Smooth muscle cell (in vitro differentiated cells): ENCODE measurements around the gene OPCML. TPM values are rescaled to one million over a fixed set of nuclear protein-coding genes. Genes with fewer than 3 reads are reported as not detected.

Experiments used
- DNase-seq: peaks from one replicate; lab custom pipeline; 2025; ENCODE audit not compliant: unreplicated experiment; lab: John Stamatoyannopoulos, UW
- H2AFZ ChIP-seq: fragments of 200-600 bp; sonication (generic); 2 replicates; pipeline ENCODE4 v1.6.0; 2016; ENCODE audit warnings: antibody characterized with exemption, low read depth, mild to moderate bottlenecking
- H3F3A ChIP-seq: fragments of 200-600 bp; sonication (generic); 2 replicates; pipeline ENCODE4 v1.6.0; 2017; ENCODE audit warnings: antibody characterized with exemption, low read depth
- H3K27ac ChIP-seq: fragments of 200-600 bp; sonication (generic); 2 replicates; pipeline ENCODE4 v1.5.1; 2016; ENCODE audit warnings: low read depth, mild to moderate bottlenecking
- H3K27me3 ChIP-seq: fragments of 200-600 bp; sonication (generic); 2 replicates; pipeline ENCODE4 v1.6.1; 2016; ENCODE audit warnings: low read depth, mild to moderate bottlenecking
- H3K36me3 ChIP-seq: fragments of 200-600 bp; sonication (generic); 2 replicates; pipeline ENCODE4 v1.5.1; 2016; ENCODE audit warnings: low read depth
- H3K4me1 ChIP-seq: fragments of 200-600 bp; sonication (generic); 2 replicates; pipeline ENCODE4 v1.5.1; 2016; ENCODE audit warnings: low read depth
- H3K4me2 ChIP-seq: fragments of 200-600 bp; sonication (generic); 2 replicates; pipeline ENCODE4 v1.6.0; 2016; ENCODE audit warnings: mild to moderate bottlenecking
- H3K4me3 ChIP-seq: fragments of 200-600 bp; sonication (generic); 2 replicates; pipeline ENCODE4 v1.5.1; 2016; ENCODE audit warnings: mild to moderate bottlenecking
- H3K79me2 ChIP-seq: fragments of 200-600 bp; sonication (generic); 2 replicates; pipeline ENCODE4 v1.6.0; 2016; ENCODE audit warnings: low read depth, mild to moderate bottlenecking
- H3K9ac ChIP-seq: fragments of 200-600 bp; sonication (generic); 2 replicates; pipeline ENCODE4 v1.6.0; 2016; ENCODE audit warnings: low read depth
- H3K9me3 ChIP-seq: fragments of 200-600 bp; sonication (generic); replicated peaks from 2 replicates; pipeline ENCODE4 v1.5.1; 2016; ENCODE audit warnings: low read depth
- H4K20me1 ChIP-seq: fragments of 200-600 bp; sonication (generic); 2 replicates; pipeline ENCODE4 v1.6.0; 2016; ENCODE audit warnings: low read depth
- CTCF ChIP-seq: fragments of 200-600 bp; sonication (generic); IDR thresholded peaks from 2 replicates; pipeline ENCODE4 v1.5.1; 2017; ENCODE audit warnings: borderline replicate concordance, mild to moderate bottlenecking, antibody characterized with exemption; ENCODE audit not compliant: insufficient read depth, poor library complexity, severe bottlenecking
- WGBS: methylation state at CpG from one replicate; pipeline ENCODE4 v1.1.7; 2016; ENCODE audit warnings: low lambda C conversion rate; 5-methylcytosine and 5-hydroxymethylcytosine counted together
- polyA plus RNA-seq: library from polyadenylated mRNA; unstranded; fragments of >200 nt; fragmentation: Nextera tagmentation; extraction: Ambion mirVana; gene quantifications from 2 replicates; pipeline ENCODE4 v1.2.1, GENCODE V29; 2016
- total RNA-seq: library from RNA; depleted of rRNA; stranded (reverse); fragments of >200 nt; gene quantifications from 2 replicates; pipeline ENCODE4 v1.2.3, GENCODE V29; 2014

Gene OPCML
- total and polyA plus RNA-seq, 2 experiments from 2014 or later, result 0.42 to 0.58 TPM

- H3K4me1 ChIP-seq, result no peaks in the 10 kb centered on the region
- DNase-seq, result no peak
- H3K79me2 ChIP-seq, result no peaks in the 10 kb centered on the region
- H3K27me3 ChIP-seq, result no peaks in the 10 kb centered on the region
- no peak overlapping the region for H3K4me2 ChIP-seq
- no peaks in the 10 kb centered on the region for H3K36me3 ChIP-seq
- H3K9me3 ChIP-seq, result no peaks in the 10 kb centered on the region
- no peaks in the 10 kb centered on the region for H4K20me1 ChIP-seq
- H3F3A ChIP-seq, result no peaks in the 10 kb centered on the region
- H2AFZ ChIP-seq, result no peak overlapping the region
- WGBS, result 86% methylated on average over 4 of the region's 4 CpGs
- H3K9ac ChIP-seq, result no peak overlapping the region
- TF ChIP-seq CTCF, result no peak
- peak overlapping the region; percentile 9 for H3K27ac ChIP-seq
- no peak overlapping the region for H3K4me3 ChIP-seq
These were observed 812.6 kb downstream of the OPCML start for GRCh38 chr11:132719684-132720083.

GRCh38 chr11:132718711-132719671, 813.3 kb downstream of the OPCML start:
- TF ChIP-seq CTCF, result no peak
- WGBS, result 77% methylated on average over 27 of the region's 27 CpGs
- Histone ChIP-seq H3K36me3 (no peaks in the 10 kb centered on the region), H3K4me3 (no peak overlapping the region), H3K9ac (no peak overlapping the region), H3K27me3 (no peaks in the 10 kb centered on the region), H2AFZ (no peak overlapping the region), H3K9me3 (no peaks in the 10 kb centered on the region), H3K4me2 (no peak overlapping the region), H3K79me2 (no peaks in the 10 kb centered on the region), H3K4me1 (no peaks in the 10 kb centered on the region), H4K20me1 (no peaks in the 10 kb centered on the region), H3F3A (no peaks in the 10 kb centered on the region), H3K27ac (peak overlapping the region; percentile 9)
- no peak for DNase-seq

- no peaks in the 10 kb centered on the region for H4K20me1 ChIP-seq
- H3K27ac ChIP-seq, result no peak overlapping the region
- TF ChIP-seq CTCF, result no peak
- H3K4me3 ChIP-seq, result no peak overlapping the region
- H3K36me3 ChIP-seq, result no peaks in the 10 kb centered on the region
- H3K4me1 ChIP-seq, result no peaks in the 10 kb centered on the region
- no peaks in the 10 kb centered on the region for H3K9me3 ChIP-seq
- DNase-seq, result no peak
- H2AFZ ChIP-seq, result no peak overlapping the region
- no peaks in the 10 kb centered on the region for H3K79me2 ChIP-seq
- H3K9ac ChIP-seq, result no peak overlapping the region
- no peak overlapping the region for H3K4me2 ChIP-seq
- 88% methylated on average over 8 of the region's 8 CpGs for WGBS
- H3K27me3 ChIP-seq, result no peaks in the 10 kb centered on the region
- no peaks in the 10 kb centered on the region for H3F3A ChIP-seq
These were observed 814.5 kb downstream of the OPCML start for GRCh38 chr11:132717824-132718223.
